ENCODE data around the gene CASZ1.

GRCh38 chr1:10670190-10670589 lies 126.3 kb downstream of the CASZ1 start:
- TF ChIP-seq EP300 (IDR thresholded peaks at IDR 0.05; ENCODE audit: borderline replicate concordance): no peak
- no peak for TF ChIP-seq YY1 (IDR thresholded peaks at IDR 0.05; ENCODE audit: low read depth)
- TF ChIP-seq EGR1 (IDR thresholded peaks at IDR 0.05): no peak
- TF ChIP-seq NFIC (IDR thresholded peaks at IDR 0.05): no peak
- TF ChIP-seq, protein P1, sequence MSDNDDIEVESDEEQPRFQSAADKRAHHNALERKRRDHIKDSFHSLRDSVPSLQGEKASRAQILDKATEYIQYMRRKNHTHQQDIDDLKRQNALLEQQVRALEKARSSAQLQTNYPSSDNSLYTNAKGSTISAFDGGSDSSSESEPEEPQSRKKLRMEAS (IDR thresholded peaks at IDR 0.05): no peak
- no peak for TF ChIP-seq RAD21 (IDR thresholded peaks at IDR 0.05; ENCODE audit: low read depth)
- no peak for TF ChIP-seq CEBPB (IDR thresholded peaks at IDR 0.05)
- TF ChIP-seq TAF1 (IDR thresholded peaks at IDR 0.05; ENCODE audit: low read depth): no peak
- TF ChIP-seq TEAD4 (IDR thresholded peaks at IDR 0.05): no peak
- TF ChIP-seq, protein P2, sequence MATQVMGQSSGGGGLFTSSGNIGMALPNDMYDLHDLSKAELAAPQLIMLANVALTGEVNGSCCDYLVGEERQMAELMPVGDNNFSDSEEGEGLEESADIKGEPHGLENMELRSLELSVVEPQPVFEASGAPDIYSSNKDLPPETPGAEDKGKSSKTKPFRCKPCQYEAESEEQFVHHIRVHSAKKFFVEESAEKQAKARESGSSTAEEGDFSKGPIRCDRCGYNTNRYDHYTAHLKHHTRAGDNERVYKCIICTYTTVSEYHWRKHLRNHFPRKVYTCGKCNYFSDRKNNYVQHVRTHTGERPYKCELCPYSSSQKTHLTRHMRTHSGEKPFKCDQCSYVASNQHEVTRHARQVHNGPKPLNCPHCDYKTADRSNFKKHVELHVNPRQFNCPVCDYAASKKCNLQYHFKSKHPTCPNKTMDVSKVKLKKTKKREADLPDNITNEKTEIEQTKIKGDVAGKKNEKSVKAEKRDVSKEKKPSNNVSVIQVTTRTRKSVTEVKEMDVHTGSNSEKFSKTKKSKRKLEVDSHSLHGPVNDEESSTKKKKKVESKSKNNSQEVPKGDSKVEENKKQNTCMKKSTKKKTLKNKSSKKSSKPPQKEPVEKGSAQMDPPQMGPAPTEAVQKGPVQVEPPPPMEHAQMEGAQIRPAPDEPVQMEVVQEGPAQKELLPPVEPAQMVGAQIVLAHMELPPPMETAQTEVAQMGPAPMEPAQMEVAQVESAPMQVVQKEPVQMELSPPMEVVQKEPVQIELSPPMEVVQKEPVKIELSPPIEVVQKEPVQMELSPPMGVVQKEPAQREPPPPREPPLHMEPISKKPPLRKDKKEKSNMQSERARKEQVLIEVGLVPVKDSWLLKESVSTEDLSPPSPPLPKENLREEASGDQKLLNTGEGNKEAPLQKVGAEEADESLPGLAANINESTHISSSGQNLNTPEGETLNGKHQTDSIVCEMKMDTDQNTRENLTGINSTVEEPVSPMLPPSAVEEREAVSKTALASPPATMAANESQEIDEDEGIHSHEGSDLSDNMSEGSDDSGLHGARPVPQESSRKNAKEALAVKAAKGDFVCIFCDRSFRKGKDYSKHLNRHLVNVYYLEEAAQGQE (IDR thresholded peaks at IDR 0.05; ENCODE audit: low read depth): no peak
- no peak for TF ChIP-seq ZBTB7A (IDR thresholded peaks at IDR 0.05; ENCODE audit: low read depth)
- TF ChIP-seq TCF12 (IDR thresholded peaks at IDR 0.05; ENCODE audit: low read depth): no peak
- TF ChIP-seq, protein P3, sequence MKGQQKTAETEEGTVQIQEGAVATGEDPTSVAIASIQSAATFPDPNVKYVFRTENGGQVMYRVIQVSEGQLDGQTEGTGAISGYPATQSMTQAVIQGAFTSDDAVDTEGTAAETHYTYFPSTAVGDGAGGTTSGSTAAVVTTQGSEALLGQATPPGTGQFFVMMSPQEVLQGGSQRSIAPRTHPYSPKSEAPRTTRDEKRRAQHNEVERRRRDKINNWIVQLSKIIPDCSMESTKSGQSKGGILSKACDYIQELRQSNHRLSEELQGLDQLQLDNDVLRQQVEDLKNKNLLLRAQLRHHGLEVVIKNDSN (IDR thresholded peaks at IDR 0.05): no peak
- no peak for TF ChIP-seq FOXM1 (IDR thresholded peaks at IDR 0.05; ENCODE audit: borderline replicate concordance, low read depth)

All from Ishikawa (cell line).